Measurements from ENCODE around the gene DACH1.

GRCh38 chr13:71602344-71602743 lies 264.7 kb downstream of the DACH1 start:
- TF ChIP-seq RAD21 (IDR thresholded peaks at IDR 0.05 in 1 of 2, conservative IDR thresholded peaks at IDR 0.05 in 1 of 2; ENCODE audit: low read depth in 2 of 2, low read length in 2 of 2) (no peak), CTCF (IDR thresholded peaks at IDR 0.05; ENCODE audit: control extremely low read depth in 1 of 3, insufficient read depth in 1 of 3, low read depth in 1 of 3, low read length in 3 of 3) (no peak), POLR2A (IDR thresholded peaks at IDR 0.05; ENCODE audit: control extremely low read depth in 1 of 2, low read depth in 2 of 2, low read length in 2 of 2) (no peak), GABPA (IDR thresholded peaks at IDR 0.05; ENCODE audit: borderline replicate concordance, insufficient read depth, low read length) (no peak), RBBP5 (IDR thresholded peaks at IDR 0.05; ENCODE audit: borderline replicate concordance, low read depth, low read length) (no peak), EZH2 (IDR thresholded peaks at IDR 0.05; ENCODE audit: low read depth, low read length, severe bottlenecking) (no peak)

Measured in H1 (cell line).